GM12878 (cell line): Measurements from ENCODE around the gene SACM1L. TPM values are rescaled to one million over a fixed set of nuclear protein-coding genes. Genes with fewer than 3 reads are reported as not detected.

Experiments
- ATAC-seq: fragments of 200-7000 bp; cut with Tn5 transposase; 3 replicates; pipeline ENCODE4 v1.9.1; 2020; ENCODE audit warnings: mild to moderate bottlenecking, moderate library complexity
- BruUV-seq: library from RNA; stranded (reverse); fragments of 400-500 nt; replicated peaks from 2 replicates; lab custom pipeline; 2021; lab: Mats Ljungman, UMichigan
- CTCF ChIA-PET: fragments of 300-600 bp; sonication (Branson Sonifier 250); formaldehyde crosslinking; extraction: SDS; loops from one replicate; lab custom pipeline; 2021; ENCODE audit warnings: inconsistent platforms; lab: Yijun Ruan, JAX
- POLR2A ChIA-PET: fragments of 350-600 bp; formaldehyde crosslinking; extraction: SDS; loops from one replicate; lab custom pipeline; 2021; ENCODE audit warnings: inconsistent platforms; lab: Charles Lee
- RAD21 ChIA-PET: fragments of 300-600 bp; sonication (Branson Sonifier 250); formaldehyde crosslinking; loops from one replicate; lab custom pipeline; 2023; ENCODE audit warnings: antibody characterized with exemption; ENCODE audit not compliant: unreplicated experiment; lab: Charles Lee
- SMC1A ChIA-PET: fragments of 300-600 bp; sonication (Branson Sonifier 250); formaldehyde crosslinking; loops from one replicate; lab custom pipeline; 2023; ENCODE audit not compliant: unreplicated experiment, uncharacterized antibody; lab: Charles Lee
- DNase-seq: peaks from one replicate; pipeline ENCODE4 v3.0.0-alpha.2; 2011; ENCODE audit warnings: low read depth, low spot score
- FAIRE-seq: peaks from 3 replicates; lab custom pipeline; 2011; peaks lifted over from hg19 to GRCh38; lab: Jason Lieb, UNC
- H2AFZ ChIP-seq: 2 replicates; pipeline ENCODE4 v1.6.0; 2011; ENCODE audit warnings: low read depth, low read length, control low read depth; ENCODE audit not compliant: control insufficient read depth
- H3K27ac ChIP-seq: 2 replicates; pipeline ENCODE4 v1.5.1; 2011; ENCODE audit warnings: control low read depth; ENCODE audit not compliant: control insufficient read depth, insufficient read depth
- H3K27me3 ChIP-seq, 2 experiments: replicated peaks in 1 of 2; 2 replicates each; pipeline versions ENCODE4 v1.6.0 to v1.6.1; 2011; ENCODE audit warnings: low read length in 1 of 2; ENCODE audit not compliant: control insufficient read depth in 2 of 2, insufficient read depth in 2 of 2
- H3K36me3 ChIP-seq, 2 experiments: 2 replicates each; pipeline ENCODE4 v1.5.1; 2011; ENCODE audit warnings: low read length in 1 of 2; ENCODE audit not compliant: control insufficient read depth in 2 of 2, insufficient read depth in 2 of 2
- H3K4me1 ChIP-seq: 2 replicates; pipeline ENCODE4 v1.6.1; 2011; ENCODE audit warnings: mild to moderate bottlenecking, low read length, moderate library complexity, mixed read lengths; ENCODE audit not compliant: control insufficient read depth, insufficient read depth
- H3K4me2 ChIP-seq: 2 replicates; pipeline ENCODE4 v1.6.0; 2011; ENCODE audit warnings: control low read depth; ENCODE audit not compliant: control insufficient read depth, insufficient read depth
- H3K4me3 ChIP-seq: fragments of 200-600 bp; sonication (generic); 2 replicates; pipeline ENCODE4 v1.5.1; 2016
- H3K79me2 ChIP-seq: 2 replicates; pipeline ENCODE4 v1.6.0; 2011; ENCODE audit warnings: low read length; ENCODE audit not compliant: control insufficient read depth, insufficient read depth
- H3K9ac ChIP-seq: 2 replicates; pipeline ENCODE4 v1.8.0; 2011; ENCODE audit warnings: low read length, control low read depth, mixed read lengths; ENCODE audit not compliant: control insufficient read depth, insufficient read depth
- H3K9me3 ChIP-seq: replicated peaks from 3 replicates; pipeline ENCODE4 v1.5.1; 2011; ENCODE audit warnings: mild to moderate bottlenecking, low read length; ENCODE audit not compliant: control insufficient read depth, insufficient read depth
- H4K20me1 ChIP-seq: 2 replicates; pipeline ENCODE4 v1.6.0; 2011; ENCODE audit not compliant: control insufficient read depth, insufficient read depth
- BCLAF1 ChIP-seq: fragments of 450-650 bp; IDR thresholded peaks from 2 replicates; pipeline ENCODE4 v1.6.1; 2017; ENCODE audit warnings: antibody characterized with exemption, mild to moderate bottlenecking, moderate library complexity
- CHD1 ChIP-seq: IDR thresholded peaks from 2 replicates; pipeline ENCODE4 v1.6.1; 2012; ENCODE audit warnings: low read depth, low read length, improper control_type of control experiment
- EGR1 ChIP-seq, 2 experiments: IDR thresholded peaks; 1 replicate in 1 of 2; 2 replicates in 1 of 2; pipeline ENCODE4 v1.6.1; 2011 to 2012; ENCODE audit warnings: low read depth in 2 of 2, low read length in 2 of 2, borderline replicate concordance in 1 of 2, mild to moderate bottlenecking in 1 of 2, moderate library complexity in 1 of 2
- FOS ChIP-seq: IDR thresholded peaks from 3 replicates; pipeline ENCODE4 v1.6.1; 2011; ENCODE audit warnings: borderline replicate concordance; ENCODE audit not compliant: insufficient read length; ENCODE audit errors: extremely low read depth
- MXI1 ChIP-seq: fragments of 150-350 bp; IDR thresholded peaks from 2 replicates; pipeline ENCODE4 v1.6.1; 2011; ENCODE audit warnings: low read depth, mild to moderate bottlenecking, inconsistent platforms, low read length, improper control_type of control experiment
- NFIC ChIP-seq: IDR thresholded peaks from 2 replicates; pipeline ENCODE4 v1.6.1; 2012; ENCODE audit warnings: low read depth, mild to moderate bottlenecking, inconsistent platforms, low read length, moderate library complexity
- NKRF ChIP-seq: fragments of 450-650 bp; conservative IDR thresholded peaks from 2 replicates; pipeline ENCODE4 v1.6.1; 2017; ENCODE audit warnings: mild to moderate bottlenecking, moderate library complexity
- PML ChIP-seq: IDR thresholded peaks from 2 replicates; pipeline ENCODE4 v1.6.1; 2012; ENCODE audit warnings: low read length, inconsistent platforms
- SUZ12 ChIP-seq: fragments of 200-600 bp; sonication (generic); IDR thresholded peaks from one replicate; pipeline ENCODE4 v1.6.1; 2018; ENCODE audit warnings: antibody characterized with exemption, mild to moderate bottlenecking; ENCODE audit not compliant: unreplicated experiment
- TARDBP ChIP-seq: IDR thresholded peaks from 2 replicates; pipeline ENCODE4 v1.6.1; 2016; ENCODE audit warnings: borderline replicate concordance
- ZNF384 ChIP-seq: IDR thresholded peaks from 2 replicates; pipeline ENCODE4 v1.6.1; 2012; ENCODE audit warnings: low read depth, mild to moderate bottlenecking, low read length, improper control_type of control experiment, borderline replicate concordance
- in situ Hi-C: fragments of 300-500 bp; cut with MboI; formaldehyde crosslinking; loops from 9 replicates; pipeline ENCODE4 v1.14.3; 2018; ENCODE audit warnings: mixed read lengths
- intact Hi-C: fragments of 100-400 bp; cut with micrococcal nuclease; formaldehyde crosslinking; loops from one replicate; pipeline ENCODE4 v1.14.2; 2022; ENCODE audit not compliant: unreplicated experiment
- polyA plus RNA-seq, 11 experiments: library from polyadenylated mRNA; depleted of rRNA in 4 of 11; unstranded in 6 of 11; stranded (reverse) in 5 of 11; fragments of >200 nt; fragmentation: Nextera tagmentation in 4 of 11; fragmentation: Illumina TruSeq in 1 of 11; extraction: Ambion mirVana in 4 of 11; extraction: Trizol in 1 of 11; gene quantifications; 1 replicate in 1 of 11; 2 replicates in 10 of 11; pipeline versions ENCODE4 v1.2.1 to v1.2.3, GENCODE V29; 2011 to 2016; ENCODE audit warnings: inconsistent platforms in 2 of 11, missing spikeins in 2 of 11, low read depth in 1 of 11
- total RNA-seq, 4 experiments: library from RNA; depleted of rRNA in 3 of 4; stranded (reverse); fragments of >200 nt in 3 of 4; fragmentation: Illumina TruSeq in 1 of 4; extraction: Trizol in 1 of 4; gene quantifications; 2 replicates each; pipeline versions ENCODE4 v1.2.1 to v1.2.3, GENCODE V29; 2013 to 2021
- TF ChIP-seq, protein P1 (sequence below), 3 experiments: IDR thresholded peaks in 2 of 3; conservative IDR thresholded peaks in 1 of 3; 2 replicates each; pipeline ENCODE4 v1.5.1; 2011; ENCODE audit warnings: low read depth in 3 of 3, low read length in 3 of 3, mild to moderate bottlenecking in 3 of 3, control low read depth in 2 of 3, moderate library complexity in 2 of 3, inconsistent platforms in 1 of 3, mixed read lengths in 1 of 3; ENCODE audit not compliant: control insufficient read depth in 2 of 3, insufficient read depth in 1 of 3; ENCODE audit errors: extremely low read depth in 1 of 3

SACM1L gene
- total and polyA plus RNA-seq, 10 of the 15 experiments (the other 5 are each of a cell fraction or from before 2014, with no cell fraction given): 16.5 to 48.3 (median 28.9) TPM

DNA sequence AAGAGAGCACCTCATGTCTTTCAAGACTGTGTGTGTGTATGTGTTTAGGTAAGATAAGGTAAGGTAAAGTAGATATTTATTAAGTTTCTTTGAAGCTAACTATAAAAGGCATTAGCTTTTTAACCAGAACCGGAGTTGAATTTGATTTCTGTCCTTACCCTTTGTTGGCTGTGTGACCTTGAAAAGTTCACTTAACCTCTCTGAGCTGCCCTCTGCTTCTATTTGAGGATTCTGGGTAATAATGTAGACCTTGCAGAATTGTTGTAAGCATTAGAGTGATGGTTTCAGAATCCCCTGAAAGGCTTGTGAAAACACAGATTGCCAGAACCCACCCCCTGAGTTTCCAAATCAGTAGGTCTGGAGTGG lies 21.6 kb upstream of the SACM1L start (continued):
- TF ChIP-seq PML: no peak
- TF ChIP-seq ZNF384: no peak
- TF ChIP-seq EGR1 (IDR thresholded peaks at IDR 0.05; ENCODE audit: borderline replicate concordance in 1 of 2, low read depth in 2 of 2, low read length in 2 of 2): no peak
- no peak for TF ChIP-seq SUZ12
- TF ChIP-seq, all 136 proteins: peak for 0

- H3K9me3 ChIP-seq: no peaks in the 10 kb centered on the region
- SMC1A ChIA-PET: interaction anchor here (1.2 kb wide), 1 partner anchor 14 kb away, joined by 4 read pairs; no protein-coding TSS in a partner anchor
- in situ Hi-C loops: no loop called here
- H2AFZ ChIP-seq: no peak overlapping the region
- H3K4me1 ChIP-seq: peaks cover 3% of the 10 kb centered on the region
- DNase-seq: no peak
- POLR2A ChIA-PET: interaction anchor here (0.6 kb wide), 1 partner anchor 12 kb away, joined by 4 read pairs; no protein-coding TSS in a partner anchor
- H3K27me3 ChIP-seq: no peaks in the 10 kb centered on the region
- no peak for ATAC-seq
- CTCF ChIA-PET: interaction anchor here (0.6 to 13.5 kb wide), 5 partner anchors 11 to 160 kb away, joined by 3 to 259 read pairs (median 4); no protein-coding TSS in a partner anchor
- intact Hi-C loops: no loop called here
- no peak overlapping the region for H3K4me2 ChIP-seq
- no peak overlapping the region for H3K27ac ChIP-seq
- H3K79me2 ChIP-seq: no peaks in the 10 kb centered on the region
- H3K4me3 ChIP-seq: no peak overlapping the region
- RAD21 ChIA-PET: no interaction called here
- no TSS peak for BruUV-seq
- no peak for FAIRE-seq
- peaks cover 42 to 61% of the 10 kb centered on the region in 2 experiments for H3K36me3 ChIP-seq
- peaks cover 4% of the 10 kb centered on the region; the same call in 1 of the 2 replicates for H4K20me1 ChIP-seq
- H3K9ac ChIP-seq: no peak overlapping the region
- no peak for TF ChIP-seq NKRF
- TF ChIP-seq CHD1: no peak
- no peak for TF ChIP-seq FOS
- no peak for TF ChIP-seq MXI1
- TF ChIP-seq TARDBP: no peak
- no peak for TF ChIP-seq NFIC
- TF ChIP-seq BCLAF1: no peak
- TF ChIP-seq, protein P1, sequence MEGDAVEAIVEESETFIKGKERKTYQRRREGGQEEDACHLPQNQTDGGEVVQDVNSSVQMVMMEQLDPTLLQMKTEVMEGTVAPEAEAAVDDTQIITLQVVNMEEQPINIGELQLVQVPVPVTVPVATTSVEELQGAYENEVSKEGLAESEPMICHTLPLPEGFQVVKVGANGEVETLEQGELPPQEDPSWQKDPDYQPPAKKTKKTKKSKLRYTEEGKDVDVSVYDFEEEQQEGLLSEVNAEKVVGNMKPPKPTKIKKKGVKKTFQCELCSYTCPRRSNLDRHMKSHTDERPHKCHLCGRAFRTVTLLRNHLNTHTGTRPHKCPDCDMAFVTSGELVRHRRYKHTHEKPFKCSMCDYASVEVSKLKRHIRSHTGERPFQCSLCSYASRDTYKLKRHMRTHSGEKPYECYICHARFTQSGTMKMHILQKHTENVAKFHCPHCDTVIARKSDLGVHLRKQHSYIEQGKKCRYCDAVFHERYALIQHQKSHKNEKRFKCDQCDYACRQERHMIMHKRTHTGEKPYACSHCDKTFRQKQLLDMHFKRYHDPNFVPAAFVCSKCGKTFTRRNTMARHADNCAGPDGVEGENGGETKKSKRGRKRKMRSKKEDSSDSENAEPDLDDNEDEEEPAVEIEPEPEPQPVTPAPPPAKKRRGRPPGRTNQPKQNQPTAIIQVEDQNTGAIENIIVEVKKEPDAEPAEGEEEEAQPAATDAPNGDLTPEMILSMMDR (IDR thresholded peaks at IDR 0.05 in 2 of 3, conservative IDR thresholded peaks at IDR 0.05 in 1 of 3; ENCODE audit: control insufficient read depth in 2 of 3, extremely low read depth in 1 of 3, insufficient read depth in 1 of 3, low read depth in 3 of 3, low read length in 3 of 3): no peak
Observed at GRCh38 chr3:45670436-45670835, 18.8 kb upstream of the SACM1L start.
